ENCODE results near the gene GRIPAP1.

GRCh38 chrX:49001521-49002090 is 458 bp downstream of the GRIPAP1 start:
- no peak for TF ChIP-seq POLR2A (IDR thresholded peaks at IDR 0.05)
- no peak for TF ChIP-seq CTCF (IDR thresholded peaks at IDR 0.05)
